ENCODE results near the gene BASP1. TPM values are rescaled to one million over a fixed set of nuclear protein-coding genes. Genes with fewer than 3 reads are reported as not detected.
"Not testable (repeated sequence)": the region's sequence is repeated elsewhere in the genome, so short reads cannot be mapped to it uniquely, and the experiment has no call there.

Gene BASP1
- polyA plus RNA-seq, 1 donor = 27.0 TPM

DNA sequence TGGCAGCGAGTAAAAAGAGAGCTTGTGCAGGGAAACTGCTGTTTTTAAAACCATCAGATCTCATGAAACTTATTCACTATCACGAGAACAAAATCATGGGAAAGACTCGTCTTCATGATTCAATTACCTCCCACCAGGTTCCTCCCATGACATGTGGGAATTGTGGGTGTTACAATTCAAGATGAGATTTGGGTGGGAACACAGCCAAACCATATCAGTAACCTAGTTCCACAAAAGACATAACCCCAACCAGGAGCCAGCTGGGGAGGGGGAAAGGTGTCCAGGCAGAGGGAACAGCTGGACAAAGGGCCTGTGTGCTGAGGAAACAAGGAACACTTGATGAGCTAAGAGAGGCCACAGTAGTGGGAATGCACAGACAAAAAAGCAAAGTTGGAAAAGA is 71.1 kb downstream of the BASP1 start:
- no peak for DNase-seq (ENCODE audit: low read depth)

DNA sequence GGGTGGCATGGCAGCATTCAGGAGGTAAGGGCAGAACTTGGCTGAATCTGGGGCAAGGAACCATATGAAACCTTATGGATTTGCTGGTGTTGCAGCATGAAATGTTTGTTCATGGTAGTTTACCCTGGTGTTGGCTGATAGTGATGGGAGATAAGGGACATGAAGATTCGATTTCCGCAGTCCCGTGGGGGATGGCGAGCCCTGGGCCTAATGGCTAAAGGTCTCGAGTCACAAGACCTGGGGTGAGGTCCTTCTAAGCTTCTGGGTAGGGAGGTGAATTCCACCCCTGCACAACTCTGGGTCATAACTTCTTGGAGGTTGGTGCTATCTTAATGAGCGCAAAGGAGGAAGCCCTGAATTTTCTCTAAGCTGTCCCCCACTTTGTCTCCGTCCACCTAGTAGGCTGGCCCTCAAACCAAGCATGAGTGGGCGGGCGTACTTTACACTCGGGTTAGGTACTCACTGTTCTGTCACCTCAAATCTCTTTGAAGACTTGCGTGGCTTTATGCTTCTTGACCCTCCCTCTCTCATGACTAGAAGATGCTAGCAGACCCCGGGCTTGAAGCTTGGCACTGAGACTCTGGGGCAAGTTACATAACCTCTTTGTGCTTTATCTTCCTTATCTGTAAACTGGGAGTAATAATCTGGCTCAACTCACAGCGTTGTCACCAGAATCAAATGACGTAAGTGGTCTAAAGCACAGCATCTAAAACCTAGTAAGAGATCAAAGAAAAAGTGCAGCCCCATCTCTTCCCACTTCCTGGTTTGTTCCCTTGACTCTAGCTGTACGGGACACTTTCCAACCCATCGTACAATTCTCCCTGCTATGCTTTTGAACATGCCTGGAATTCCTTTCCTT is 72.5 kb downstream of the BASP1 start:
- DNase-seq (ENCODE audit: low read depth) = no peak

DNA sequence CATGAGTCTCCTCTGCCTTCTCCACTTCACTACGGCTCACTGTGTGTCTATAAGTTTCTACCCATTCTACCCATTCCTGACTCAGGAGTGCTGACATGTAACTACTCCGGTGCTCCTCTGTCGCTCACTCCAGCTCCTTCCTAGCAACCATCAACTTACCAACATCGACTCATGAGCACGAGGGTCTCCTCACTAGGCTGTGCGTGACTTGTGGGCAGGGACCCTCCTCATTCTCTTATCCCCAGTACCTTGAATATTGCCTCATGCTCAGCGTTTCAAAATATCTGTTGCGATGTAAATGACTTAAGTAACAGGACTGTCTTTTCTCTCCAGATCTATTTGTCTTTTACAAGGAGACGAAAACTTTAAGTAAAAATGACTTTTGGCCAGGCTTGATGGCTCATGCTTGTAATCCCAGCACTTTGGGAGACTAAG is 73.1 kb downstream of the BASP1 start:
- DNase-seq (ENCODE audit: low read depth) = no peak

DNA sequence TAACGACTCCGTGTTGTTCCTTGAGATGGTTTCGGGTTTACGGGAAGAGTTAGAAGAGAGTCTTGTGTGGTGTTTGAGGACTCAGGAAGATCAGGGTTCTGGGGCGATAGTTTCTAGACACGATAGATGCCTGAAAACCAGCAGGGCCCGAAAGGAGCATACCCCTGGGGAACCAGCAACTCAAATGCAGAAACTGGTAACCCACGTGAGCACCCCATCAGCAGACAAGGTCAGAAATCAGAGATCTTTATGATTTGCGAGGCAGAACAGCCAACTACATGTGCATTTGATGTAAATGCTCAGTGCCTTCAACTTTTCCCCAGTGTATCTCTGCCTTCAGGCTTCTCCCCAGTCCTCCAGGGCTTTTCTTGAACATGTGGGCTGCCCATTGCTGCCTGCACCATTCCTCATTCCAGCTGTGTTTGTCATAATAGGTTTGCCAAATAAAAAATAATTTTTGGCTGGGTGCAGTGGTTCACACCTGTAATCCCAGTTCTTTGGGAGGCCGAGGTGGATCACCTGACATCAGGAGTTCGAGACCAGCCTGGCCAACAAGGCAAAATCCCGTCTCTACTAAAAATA is 75.1 kb downstream of the BASP1 start:
- DNase-seq (ENCODE audit: low read depth) = no peak

DNA sequence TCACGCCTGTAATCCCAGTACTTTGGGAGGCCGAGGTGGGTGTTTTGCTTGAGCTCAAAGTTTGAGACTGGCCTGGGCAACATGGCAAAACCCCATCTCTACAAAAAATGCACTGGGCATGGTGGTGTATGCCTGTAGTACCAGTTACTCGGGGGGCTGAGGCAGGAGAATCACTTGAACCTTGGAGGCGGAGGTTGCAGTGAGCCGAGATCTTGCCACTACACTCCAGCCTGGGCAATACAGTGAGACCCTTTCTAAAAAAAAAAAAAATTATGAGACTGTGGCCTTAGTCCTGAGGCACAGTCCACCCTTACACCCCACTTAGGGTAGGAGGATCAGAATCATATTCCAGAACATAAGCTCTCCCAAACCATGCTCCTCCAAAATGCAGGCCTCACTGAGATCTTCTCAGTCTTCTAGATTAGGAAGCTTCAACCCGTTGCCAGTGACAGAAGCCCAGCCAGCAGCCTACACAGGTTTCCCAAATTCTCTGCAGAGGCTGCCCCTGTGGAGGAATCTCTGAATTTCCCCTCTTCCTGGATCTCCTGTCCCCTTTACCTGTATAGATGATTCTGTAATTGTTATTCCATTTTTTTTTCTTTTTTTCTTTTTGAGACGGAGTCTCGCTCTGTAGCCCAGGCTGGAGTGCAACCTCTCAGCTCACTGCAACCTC is 77.3 kb downstream of the BASP1 start:
- no peak for DNase-seq (ENCODE audit: low read depth)

DNA sequence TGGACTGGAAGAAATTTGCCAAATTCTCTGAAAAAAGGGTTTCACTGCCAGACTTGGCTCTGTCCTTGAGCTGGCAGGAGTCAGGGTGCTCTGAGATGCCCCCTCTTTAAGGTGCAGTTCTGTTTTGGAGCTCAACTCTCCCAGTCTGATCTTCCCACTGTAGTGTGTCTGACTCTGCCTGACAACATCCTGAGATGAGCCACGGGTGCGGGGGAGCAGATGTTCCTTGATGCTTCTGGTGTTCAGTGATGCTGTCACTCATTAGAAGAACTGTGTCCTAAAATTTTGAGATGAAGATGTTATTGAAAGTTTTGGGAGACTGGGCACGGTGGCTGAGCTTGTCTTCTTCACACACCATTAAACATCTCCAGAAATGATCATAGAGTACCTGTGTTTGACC is 78.2 kb downstream of the BASP1 start:
- no peak for DNase-seq (ENCODE audit: low read depth)

DNA sequence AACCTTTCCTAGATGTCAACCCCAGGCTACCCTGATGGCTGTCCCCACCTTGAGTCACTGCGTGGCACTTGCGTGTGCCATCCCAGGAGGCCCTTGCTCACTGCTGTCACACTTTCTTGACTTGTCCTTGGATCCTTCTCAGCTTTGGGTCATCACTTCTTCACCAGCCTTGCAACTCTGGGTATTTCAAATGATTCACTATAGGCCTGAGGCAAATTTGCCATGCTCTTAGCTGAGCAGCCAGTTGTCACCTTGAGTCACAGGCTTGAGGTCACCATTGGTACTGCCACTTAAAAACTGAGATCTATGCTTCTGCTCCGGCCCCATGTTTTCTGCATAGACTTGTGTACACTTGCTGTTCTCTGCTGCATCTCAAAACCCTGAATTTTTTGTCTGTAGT is 84.7 kb downstream of the BASP1 start:
- no peak for DNase-seq (ENCODE audit: low read depth)

DNA sequence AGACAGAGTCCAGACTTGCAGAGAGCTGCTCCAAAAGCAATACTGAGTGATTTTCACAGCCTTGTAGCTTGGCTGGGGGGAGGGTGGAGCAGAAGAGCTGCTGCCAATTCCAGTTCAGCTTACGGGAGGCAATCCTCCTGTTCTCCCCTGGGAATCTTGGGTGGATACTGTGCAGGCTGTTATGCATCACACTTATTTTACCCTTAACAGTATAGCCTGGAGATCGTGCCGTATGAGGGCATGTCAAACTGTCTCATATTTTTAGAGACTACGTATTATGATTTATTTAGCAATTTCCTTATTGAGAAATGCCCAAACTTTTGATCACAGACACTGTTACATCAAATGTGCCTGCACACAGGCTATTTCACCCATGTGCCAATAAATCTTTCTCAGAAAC is 85.2 kb downstream of the BASP1 start:
- no peak for DNase-seq (ENCODE audit: low read depth)

DNA sequence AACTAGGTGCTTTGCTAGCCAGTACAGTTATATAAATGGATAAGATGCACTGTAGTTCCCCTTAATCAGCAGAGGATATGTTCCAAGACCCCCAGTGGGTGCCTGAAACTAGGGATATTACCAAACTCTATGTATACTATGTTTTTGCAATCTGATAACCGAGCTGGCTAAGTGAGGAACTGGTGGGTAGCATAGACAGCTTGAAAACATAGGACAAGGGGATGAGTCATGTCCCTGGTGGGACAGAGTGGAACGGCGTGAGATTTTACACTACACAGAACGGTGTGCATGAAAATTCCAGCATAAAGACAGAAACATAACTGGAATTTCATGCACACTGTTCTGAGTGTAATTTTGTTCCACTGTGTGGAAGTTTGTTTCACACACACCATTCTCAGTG is 86.9 kb downstream of the BASP1 start:
- DNase-seq (ENCODE audit: low read depth) = no peak

DNA sequence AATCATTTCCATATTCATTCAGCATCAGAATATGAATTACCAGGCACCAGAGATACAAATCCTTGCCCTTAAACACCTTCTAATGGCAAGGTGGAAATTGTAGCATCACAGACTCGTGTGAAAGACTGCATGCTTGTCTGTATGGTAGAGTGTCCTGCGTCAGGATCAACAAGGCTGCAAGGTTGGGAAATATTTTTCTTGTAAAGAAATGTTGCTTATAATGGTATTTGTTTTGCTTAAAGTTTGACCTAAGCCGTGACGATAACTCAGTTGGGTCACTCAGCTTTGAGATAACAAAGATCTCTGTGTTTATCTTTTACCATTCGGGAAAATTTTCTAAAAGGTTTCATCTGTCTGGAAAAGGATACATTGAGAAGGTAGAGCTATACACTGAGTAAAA is 87.6 kb downstream of the BASP1 start:
- DNase-seq (ENCODE audit: low read depth) = no peak

DNA sequence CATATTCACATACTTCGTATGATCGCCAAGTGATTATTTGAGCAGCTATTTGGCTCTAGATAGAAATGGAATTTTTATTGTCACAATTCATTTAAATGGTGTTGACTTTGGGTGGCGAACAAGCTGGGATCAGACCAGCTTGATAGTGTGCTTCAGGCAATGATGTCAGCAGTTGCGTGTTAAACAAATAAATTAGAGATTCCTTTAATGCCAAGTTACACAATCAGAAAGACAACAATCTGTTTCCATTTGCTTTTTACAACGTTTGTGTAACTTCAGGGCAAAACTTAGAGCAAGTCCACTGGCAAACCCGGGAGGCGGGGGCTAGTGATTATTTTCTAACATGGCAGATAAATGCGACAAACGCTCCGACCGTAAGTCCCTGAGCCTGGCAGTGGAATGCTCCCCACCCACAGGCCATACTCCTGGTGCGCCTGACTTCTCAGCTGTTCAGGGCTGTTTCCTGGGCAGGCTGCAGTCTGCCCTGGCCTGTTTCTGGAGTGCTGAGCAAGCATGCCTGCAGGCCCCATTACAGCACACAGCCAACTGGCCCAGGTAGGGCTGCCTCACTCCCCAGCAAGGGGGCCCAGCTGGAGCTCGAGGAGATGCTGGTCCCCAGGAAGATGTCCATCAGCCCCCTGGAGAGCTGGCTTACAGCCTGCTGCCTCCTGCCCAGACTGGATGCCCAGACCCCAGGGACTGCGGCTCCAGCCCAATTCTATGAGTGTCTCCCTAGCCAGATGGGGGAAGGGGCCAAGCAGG is 88.7 kb downstream of the BASP1 start:
- DNase-seq (ENCODE audit: low read depth) = no peak

DNA sequence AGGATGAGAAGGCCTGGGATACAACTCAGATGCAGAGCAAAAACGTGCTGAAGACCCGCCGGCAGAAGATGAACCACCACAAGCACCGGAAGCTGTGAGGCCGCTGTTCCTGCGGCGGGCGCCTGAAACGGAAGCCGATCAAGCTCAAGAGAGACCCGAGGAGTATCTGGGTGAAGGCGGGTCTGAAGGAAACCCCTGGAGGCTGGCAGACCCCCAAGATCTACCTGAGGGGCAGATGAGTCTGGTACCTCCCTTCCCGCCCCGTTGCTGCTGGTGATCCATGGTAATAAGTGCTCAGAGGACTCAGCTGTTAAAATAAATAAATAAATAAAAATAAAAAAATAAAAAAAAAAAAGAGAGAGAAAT is 89.3 kb downstream of the BASP1 start:
- DNase-seq (ENCODE audit: low read depth) = no peak

DNA sequence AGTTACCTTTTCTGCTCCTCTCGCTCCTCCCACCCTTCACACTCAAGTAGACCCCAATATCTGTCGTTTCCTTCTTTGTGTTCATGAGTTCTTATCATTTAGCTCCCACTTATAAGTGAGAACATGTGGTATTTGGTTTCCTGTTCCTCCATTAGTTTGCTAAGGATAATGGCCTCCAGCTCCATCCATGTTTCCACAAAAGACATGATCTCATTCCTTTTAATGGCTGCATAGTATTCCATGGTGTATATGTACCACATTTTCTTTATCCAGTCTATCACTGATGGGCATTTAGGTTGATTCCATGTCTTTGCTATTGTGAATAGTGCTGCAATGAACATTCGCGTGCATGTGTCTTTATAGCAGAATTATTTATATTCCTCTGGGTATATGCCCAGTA is 90.0 kb downstream of the BASP1 start:
- not testable (repeated sequence) for DNase-seq (ENCODE audit: low read depth)

DNA sequence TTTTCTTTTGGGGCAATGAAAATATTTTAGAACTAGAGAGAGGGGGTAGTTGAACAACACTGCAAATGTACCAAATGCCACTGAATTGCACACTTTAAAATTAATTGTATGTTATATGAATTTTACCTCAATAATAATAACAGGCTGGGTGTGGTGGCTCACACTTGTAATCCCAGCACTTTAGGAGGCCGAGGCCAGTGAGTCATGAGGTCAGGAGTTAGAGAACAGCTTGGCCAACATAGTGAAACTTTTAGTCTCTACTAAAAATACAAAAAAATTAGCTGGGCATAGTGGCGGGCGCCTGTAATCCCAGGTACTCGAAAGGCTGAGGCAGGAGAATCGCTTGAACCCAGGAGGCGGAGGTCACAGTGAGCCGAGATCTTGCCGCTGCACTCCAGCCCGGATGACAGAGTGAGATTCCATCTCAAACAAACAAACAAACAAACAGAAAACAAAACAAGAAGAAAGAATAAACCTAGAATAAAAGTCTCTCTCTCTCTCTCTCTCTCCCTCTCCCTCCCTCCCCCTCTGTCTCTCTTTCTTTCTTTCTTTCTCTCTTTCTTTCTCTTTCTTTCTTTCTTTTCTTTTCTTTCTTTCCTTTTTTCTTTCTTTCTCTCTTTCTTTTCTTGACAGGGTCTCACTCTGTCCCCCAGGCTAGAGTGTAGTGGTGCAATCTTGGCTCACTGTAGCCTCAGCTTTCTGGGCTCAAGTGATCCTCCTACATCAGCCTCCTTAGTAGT is 91.1 kb downstream of the BASP1 start:
- no peak for DNase-seq (ENCODE audit: low read depth)

DNA sequence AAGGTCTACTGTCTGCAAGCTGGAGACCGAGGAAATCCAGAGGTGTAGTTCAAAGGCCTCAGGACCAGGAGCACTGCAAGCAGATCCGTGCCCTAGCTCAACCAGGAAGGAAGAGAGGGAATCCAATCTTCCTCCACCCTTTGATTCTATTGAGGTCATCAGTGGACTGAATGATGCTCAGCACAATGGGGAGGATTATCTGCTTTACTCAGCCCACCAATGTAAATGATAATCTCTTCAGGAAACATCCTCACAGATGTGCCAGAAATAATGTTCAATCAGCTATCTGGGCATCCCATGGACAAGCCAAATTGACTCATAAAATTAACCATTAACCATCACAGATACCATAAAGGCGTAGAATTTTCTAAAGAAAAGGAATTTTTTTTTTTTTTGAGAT is 92.0 kb downstream of the BASP1 start:
- DNase-seq (ENCODE audit: low read depth) = no peak

DNA sequence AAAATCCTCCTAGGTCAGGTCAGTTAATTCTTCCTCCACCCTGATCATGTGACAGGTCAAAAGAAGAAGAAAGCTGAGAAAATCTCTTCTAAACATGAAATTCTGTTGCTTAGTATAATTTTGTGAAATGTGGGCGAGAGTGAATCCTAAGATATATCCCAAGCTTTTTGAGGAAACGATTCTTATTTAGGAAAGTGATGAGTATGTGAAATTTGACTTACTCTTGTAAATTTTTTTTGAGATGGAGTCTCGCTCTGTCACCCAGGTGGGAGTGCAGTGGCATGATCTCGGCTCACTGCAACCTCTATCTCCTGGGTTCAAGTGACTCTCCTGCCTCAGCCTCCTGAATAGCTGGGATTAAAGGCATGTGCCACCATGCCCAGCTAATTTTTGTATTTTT is 93.1 kb downstream of the BASP1 start:
- DNase-seq (ENCODE audit: low read depth) = not testable (repeated sequence)

DNA sequence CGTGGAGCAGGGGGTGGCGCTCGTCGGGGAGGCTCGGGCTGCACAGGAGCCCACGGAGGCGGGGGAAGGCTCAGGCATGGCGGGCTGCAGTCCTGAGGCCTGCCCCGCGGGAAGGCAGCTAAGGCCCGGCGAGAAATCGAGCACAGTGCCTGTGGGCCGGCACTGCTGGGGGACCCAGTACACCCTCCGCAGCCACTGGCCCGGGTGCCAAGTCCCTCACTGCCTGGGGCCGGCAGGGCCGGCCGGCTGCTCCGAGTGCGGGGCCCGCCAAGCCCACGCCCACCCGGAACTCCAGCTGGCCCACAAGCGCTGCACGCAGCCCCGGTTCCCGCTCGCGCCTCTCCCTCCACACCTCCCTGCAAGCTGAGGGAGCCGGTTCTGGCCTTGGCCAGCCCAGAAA is 94.4 kb downstream of the BASP1 start:
- not testable (repeated sequence) for DNase-seq (ENCODE audit: low read depth)

DNA sequence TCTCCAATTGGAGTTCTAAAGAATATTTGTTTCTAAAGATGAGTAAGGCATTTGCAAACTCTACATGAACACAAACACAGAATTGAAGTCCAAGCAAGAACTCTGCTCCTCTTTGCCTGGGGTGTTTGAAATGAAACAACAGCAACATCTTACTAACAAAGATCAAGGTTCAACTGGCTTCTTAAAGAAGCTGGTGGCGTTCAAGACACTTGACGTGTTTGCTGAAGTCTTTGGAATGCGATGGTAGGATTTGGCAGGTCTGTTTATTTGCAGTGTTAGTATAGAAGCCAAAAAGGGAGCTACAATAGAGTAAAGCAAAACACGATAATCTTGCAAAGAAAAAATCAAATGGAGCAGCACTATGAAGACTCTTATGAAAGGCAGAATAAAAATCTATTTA is 94.9 kb downstream of the BASP1 start:
- DNase-seq (ENCODE audit: low read depth) = no peak

DNA sequence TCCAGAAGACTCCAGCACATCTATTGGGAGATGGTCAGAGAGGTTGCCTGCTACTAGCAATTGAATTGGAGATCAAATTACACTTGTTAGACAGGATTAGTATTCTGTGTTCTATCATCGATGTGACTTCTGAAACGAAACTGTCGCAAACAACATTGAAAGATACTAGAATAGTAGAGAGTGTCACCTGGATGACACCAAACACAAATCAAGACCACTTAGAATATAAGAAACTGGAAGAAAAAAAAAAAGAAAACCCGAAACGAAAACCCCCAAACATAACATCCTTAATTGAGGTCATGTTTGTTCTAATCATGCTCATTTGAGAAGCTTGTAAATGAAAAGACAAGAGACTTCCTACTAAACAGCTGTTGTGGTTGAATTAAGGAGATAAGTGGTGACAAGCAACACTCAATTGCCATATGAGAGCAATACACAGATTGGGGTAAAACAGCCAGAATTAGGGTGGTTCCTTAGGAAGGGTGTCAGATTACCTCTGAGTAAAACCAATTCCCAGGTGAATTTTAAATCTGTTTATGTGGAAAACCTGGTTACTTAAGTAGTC is 97.6 kb downstream of the BASP1 start:
- DNase-seq (ENCODE audit: low read depth) = no peak

DNA sequence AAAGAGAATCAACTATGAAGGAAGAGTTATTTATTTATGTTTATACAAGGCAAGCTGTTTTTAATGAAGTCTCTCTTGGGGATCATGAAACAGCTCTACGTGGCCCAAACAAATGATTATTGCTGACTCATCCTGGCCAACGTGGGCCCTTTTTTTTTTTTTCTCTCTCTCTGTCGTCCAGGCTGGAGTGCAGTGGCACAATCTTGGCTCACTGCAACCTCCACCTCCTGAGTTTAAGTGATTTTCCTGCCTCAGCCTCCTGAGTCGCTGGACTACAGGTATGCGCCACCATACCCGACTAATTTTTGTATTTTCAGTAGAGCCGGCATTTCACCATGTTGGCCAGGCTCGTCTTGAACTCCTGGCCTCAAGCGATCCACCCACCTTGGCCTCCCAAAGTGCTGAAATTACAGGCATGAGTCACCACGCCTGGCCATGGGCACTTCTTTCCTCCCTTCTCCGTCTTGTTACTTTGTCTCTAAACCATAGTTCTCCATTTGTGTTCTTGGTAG is 98.3 kb downstream of the BASP1 start:
- DNase-seq (ENCODE audit: low read depth) = no peak

DNA sequence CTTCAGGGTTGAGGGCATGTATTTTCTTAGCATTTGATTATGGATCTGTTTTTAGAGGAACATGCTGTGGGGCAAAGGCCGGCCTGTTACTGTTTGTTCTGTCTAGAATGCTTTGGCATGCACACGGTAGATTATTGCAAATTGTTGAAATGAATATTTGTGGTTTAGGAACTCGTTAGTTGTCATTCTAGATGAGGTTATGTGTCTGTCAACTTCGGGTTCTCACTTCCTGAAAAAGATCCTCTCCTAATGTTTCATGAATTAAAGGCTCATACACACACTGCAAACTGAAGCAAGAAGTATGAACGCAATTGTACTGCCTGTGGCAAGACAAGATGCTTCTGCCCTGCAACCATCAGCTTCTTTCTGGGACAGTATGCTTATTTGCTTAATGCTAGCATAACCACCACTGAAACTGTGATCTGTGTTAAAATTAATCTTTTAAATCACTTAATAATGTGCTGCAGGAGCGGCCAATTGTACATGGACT is 99.6 kb downstream of the BASP1 start:
- DNase-seq (ENCODE audit: low read depth) = no peak
